DND-41 (cell line): Measurements from ENCODE around the gene NUAK1.

ENCODE experiments used
- ATAC-seq: fragments of 200-7000 bp; cut with Tn5 transposase; 3 replicates; pipeline ENCODE4 v1.9.1; 2021; ENCODE audit warnings: low read depth; ENCODE audit not compliant: insufficient read depth
- DNase-seq: peaks from one replicate; pipeline ENCODE4 v3.0.0-alpha.2; 2020
- H2AFZ ChIP-seq: 2 replicates; pipeline ENCODE4 v1.6.0; 2012; ENCODE audit warnings: low read depth, low read length
- H3K27ac ChIP-seq: 2 replicates; pipeline ENCODE4 v1.5.1; 2012; ENCODE audit warnings: low read length, inconsistent platforms
- H3K27me3 ChIP-seq: fragments of 200-600 bp; sonication (generic); 2 replicates; pipeline ENCODE4 v1.6.0; 2012; ENCODE audit warnings: low read length, mild to moderate bottlenecking, inconsistent platforms; ENCODE audit not compliant: insufficient read depth, poor library complexity
- H3K36me3 ChIP-seq: 2 replicates; pipeline ENCODE4 v1.5.1; 2012; ENCODE audit warnings: low read length, inconsistent platforms; ENCODE audit not compliant: insufficient read depth
- H3K4me1 ChIP-seq: 2 replicates; pipeline ENCODE4 v1.5.1; 2012; ENCODE audit warnings: mild to moderate bottlenecking, low read length; ENCODE audit not compliant: insufficient read depth
- H3K4me2 ChIP-seq: 2 replicates; pipeline ENCODE4 v1.6.0; 2012; ENCODE audit warnings: mild to moderate bottlenecking, moderate library complexity, low read length, inconsistent platforms; ENCODE audit not compliant: insufficient read depth
- H3K4me3 ChIP-seq, 2 experiments: fragments of 200-600 bp in 1 of 2; shearing (Covaris generic) in 1 of 2; 2 replicates each; pipeline ENCODE4 v1.5.1; 2012 to 2016; ENCODE audit warnings: inconsistent platforms in 2 of 2, low read length in 2 of 2, mild to moderate bottlenecking in 2 of 2, low read depth in 1 of 2, moderate library complexity in 1 of 2
- H3K79me2 ChIP-seq: 2 replicates; pipeline ENCODE4 v1.6.0; 2012; ENCODE audit warnings: low read length, inconsistent platforms; ENCODE audit not compliant: insufficient read depth
- H3K9ac ChIP-seq: 2 replicates; pipeline ENCODE4 v1.6.0; 2012; ENCODE audit warnings: low read depth, mild to moderate bottlenecking, inconsistent platforms, low read length, moderate library complexity
- H3K9me3 ChIP-seq: 2 replicates; pipeline ENCODE4 v1.5.1; 2012; ENCODE audit warnings: low read length, moderate library complexity, mild to moderate bottlenecking, inconsistent platforms; ENCODE audit not compliant: insufficient read depth, severe bottlenecking
- H4K20me1 ChIP-seq: 2 replicates; pipeline ENCODE4 v1.6.0; 2012; ENCODE audit warnings: low read length; ENCODE audit not compliant: insufficient read depth
- EZH2 ChIP-seq: IDR thresholded peaks from 3 replicates; pipeline ENCODE4 v1.6.1; 2012; ENCODE audit warnings: borderline replicate concordance, low read depth, mild to moderate bottlenecking, moderate library complexity, low read length, inconsistent platforms; ENCODE audit not compliant: severe bottlenecking
- TF ChIP-seq, protein P1 (sequence below): IDR thresholded peaks from 2 replicates; pipeline ENCODE4 v1.5.1; 2012; ENCODE audit warnings: borderline replicate concordance, low read length, moderate library complexity, mild to moderate bottlenecking; ENCODE audit not compliant: poor library complexity, severe bottlenecking; ENCODE audit errors: extremely low read depth

The NUAK1 gene

GRCh38 chr12:106097011-106097410 lies 41.7 kb downstream of the NUAK1 start:
- Histone ChIP-seq H3K27ac (no peak overlapping the region), H3K4me3 (no peak overlapping the region), H3K27me3 (peaks cover 23% of the 10 kb centered on the region), H4K20me1 (no peaks in the 10 kb centered on the region), H2AFZ (no peak overlapping the region), H3K4me2 (no peak overlapping the region), H3K9ac (no peak overlapping the region), H3K9me3 (no peaks in the 10 kb centered on the region), H3K4me1 (no peaks in the 10 kb centered on the region), H3K79me2 (no peaks in the 10 kb centered on the region), H3K36me3 (no peaks in the 10 kb centered on the region)
- ATAC-seq, result no peak
- TF ChIP-seq EZH2, result no peak
- TF ChIP-seq, protein P1, sequence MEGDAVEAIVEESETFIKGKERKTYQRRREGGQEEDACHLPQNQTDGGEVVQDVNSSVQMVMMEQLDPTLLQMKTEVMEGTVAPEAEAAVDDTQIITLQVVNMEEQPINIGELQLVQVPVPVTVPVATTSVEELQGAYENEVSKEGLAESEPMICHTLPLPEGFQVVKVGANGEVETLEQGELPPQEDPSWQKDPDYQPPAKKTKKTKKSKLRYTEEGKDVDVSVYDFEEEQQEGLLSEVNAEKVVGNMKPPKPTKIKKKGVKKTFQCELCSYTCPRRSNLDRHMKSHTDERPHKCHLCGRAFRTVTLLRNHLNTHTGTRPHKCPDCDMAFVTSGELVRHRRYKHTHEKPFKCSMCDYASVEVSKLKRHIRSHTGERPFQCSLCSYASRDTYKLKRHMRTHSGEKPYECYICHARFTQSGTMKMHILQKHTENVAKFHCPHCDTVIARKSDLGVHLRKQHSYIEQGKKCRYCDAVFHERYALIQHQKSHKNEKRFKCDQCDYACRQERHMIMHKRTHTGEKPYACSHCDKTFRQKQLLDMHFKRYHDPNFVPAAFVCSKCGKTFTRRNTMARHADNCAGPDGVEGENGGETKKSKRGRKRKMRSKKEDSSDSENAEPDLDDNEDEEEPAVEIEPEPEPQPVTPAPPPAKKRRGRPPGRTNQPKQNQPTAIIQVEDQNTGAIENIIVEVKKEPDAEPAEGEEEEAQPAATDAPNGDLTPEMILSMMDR, result no peak
- no peak for DNase-seq

- no peak overlapping the region for H3K4me3 ChIP-seq
- no peak for TF ChIP-seq EZH2
- TF ChIP-seq, protein P1, result no peak
- no peaks in the 10 kb centered on the region for H3K79me2 ChIP-seq
- no peaks in the 10 kb centered on the region for H3K4me1 ChIP-seq
- ATAC-seq (no peak), DNase-seq (no peak)
- no peak overlapping the region for H3K27ac ChIP-seq
- no peaks in the 10 kb centered on the region for H3K36me3 ChIP-seq
- no peak overlapping the region for H2AFZ ChIP-seq
- peaks cover 23% of the 10 kb centered on the region for H3K27me3 ChIP-seq
- no peak overlapping the region for H3K4me2 ChIP-seq
- no peaks in the 10 kb centered on the region for H4K20me1 ChIP-seq
- no peak overlapping the region for H3K9ac ChIP-seq
- no peaks in the 10 kb centered on the region for H3K9me3 ChIP-seq
Measured at GRCh38 chr12:106096376-106096775, 42.4 kb downstream of the NUAK1 start.

- ATAC-seq, result no peak
- no peak overlapping the region for H3K4me3 ChIP-seq
- H3K36me3 ChIP-seq, result no peaks in the 10 kb centered on the region
- DNase-seq, result no peak
- H3K27me3 ChIP-seq, result peaks cover 25% of the 10 kb centered on the region
- H3K27ac ChIP-seq, result no peak overlapping the region
- H3K4me1 ChIP-seq, result no peaks in the 10 kb centered on the region
- H3K9ac ChIP-seq, result no peak overlapping the region
- no peak overlapping the region for H3K4me2 ChIP-seq
- no peak for TF ChIP-seq EZH2
- TF ChIP-seq, protein P1, result no peak
- H3K9me3 ChIP-seq, result no peaks in the 10 kb centered on the region
- no peaks in the 10 kb centered on the region for H4K20me1 ChIP-seq
- no peaks in the 10 kb centered on the region for H3K79me2 ChIP-seq
- no peak overlapping the region for H2AFZ ChIP-seq
Measured at GRCh38 chr12:106094304-106094703, 44.5 kb downstream of the NUAK1 start.

GRCh38 chr12:106093246-106093645 lies 45.5 kb downstream of the NUAK1 start:
- Histone ChIP-seq H3K27me3 (peaks cover 27% of the 10 kb centered on the region), H3K4me2 (no peak overlapping the region), H3K9me3 (no peaks in the 10 kb centered on the region), H3K27ac (no peak overlapping the region), H4K20me1 (no peaks in the 10 kb centered on the region), H3K4me1 (no peaks in the 10 kb centered on the region), H3K36me3 (no peaks in the 10 kb centered on the region), H3K4me3 (no peak overlapping the region), H2AFZ (no peak overlapping the region), H3K9ac (no peak overlapping the region), H3K79me2 (no peaks in the 10 kb centered on the region)
- no peak for ATAC-seq
- TF ChIP-seq EZH2, result no peak
- TF ChIP-seq, protein P1, result no peak
- DNase-seq, result no peak
